Caki2 (cell line): ENCODE data around the gene LRRC8C. TPM values are rescaled to one million over a fixed set of nuclear protein-coding genes. Genes with fewer than 3 reads are reported as not detected.

ENCODE experiments used
- DNase-seq: peaks from one replicate; pipeline ENCODE4 v3.0.0-alpha.2; 2015; ENCODE audit warnings: low read depth
- in situ Hi-C: cut with HindIII; loops from 2 replicates; pipeline ENCODE4 v1.10.0; 2016; ENCODE audit warnings: low sequenced_read_pairs, low pct_unique_long_range_greater_than_20kb, mixed read lengths
- total RNA-seq: library from RNA; depleted of rRNA; stranded (reverse); fragments of >200 nt; shearing (Covaris generic); gene quantifications from 2 replicates; pipeline ENCODE4 v1.2.3, GENCODE V29; 2014; ENCODE audit warnings: low replicate concordance

Gene LRRC8C
- total RNA-seq, 1 experiment from 2014 or later: 2.3 TPM

GRCh38 chr1:89606227-89606980, 26.5 kb upstream of the LRRC8C start:
- DNase-seq: no peak

GRCh38 chr1:89607156-89607555, 25.8 kb upstream of the LRRC8C start:
- in situ Hi-C loops: no loop called here

More at GRCh38 chr1:89606227-89606980, 26.5 kb upstream of the LRRC8C start:
- in situ Hi-C loops: no loop called here

GRCh38 chr1:89607586-89608318, 25.2 kb upstream of the LRRC8C start:
- in situ Hi-C loops: no loop called here

More at GRCh38 chr1:89607156-89607555, 25.8 kb upstream of the LRRC8C start:
- no peak for DNase-seq

GRCh38 chr1:89608319-89608983, 24.5 kb upstream of the LRRC8C start:
- in situ Hi-C loops: no loop called here
- no peak for DNase-seq

More at GRCh38 chr1:89607586-89608318, 25.2 kb upstream of the LRRC8C start:
- no peak for DNase-seq

GRCh38 chr1:89608984-89609725, 23.8 kb upstream of the LRRC8C start:
- in situ Hi-C loops: no loop called here
- DNase-seq: no peak

GRCh38 chr1:89609781-89610456, 23.0 kb upstream of the LRRC8C start:
- in situ Hi-C loops: no loop called here
- no peak for DNase-seq

GRCh38 chr1:89610457-89611011, 22.4 kb upstream of the LRRC8C start:
- DNase-seq: no peak
- in situ Hi-C loops: no loop called here

- in situ Hi-C loops: no loop called here
- DNase-seq: no peak
Measured at GRCh38 chr1:89611721-89612120, 21.2 kb upstream of the LRRC8C start.

GRCh38 chr1:89613928-89614327, 19.0 kb upstream of the LRRC8C start:
- in situ Hi-C loops: no loop called here
- DNase-seq: no peak

- DNase-seq: no peak
- in situ Hi-C loops: no loop called here
Measured at GRCh38 chr1:89615676-89616598, 17.0 kb upstream of the LRRC8C start.

- no peak for DNase-seq
- in situ Hi-C loops: no loop called here
Measured at GRCh38 chr1:89616844-89617627, 15.9 kb upstream of the LRRC8C start.

- in situ Hi-C loops: no loop called here
- no peak for DNase-seq
Measured at GRCh38 chr1:89620664-89621063, 12.3 kb upstream of the LRRC8C start.

- in situ Hi-C loops: no loop called here
Measured at GRCh38 chr1:89622895-89623294, 10.0 kb upstream of the LRRC8C start.

GRCh38 chr1:89624314-89624713, 8.6 kb upstream of the LRRC8C start:
- DNase-seq: no peak
- in situ Hi-C loops: no loop called here

More at GRCh38 chr1:89622895-89623294, 10.0 kb upstream of the LRRC8C start:
- no peak for DNase-seq

GRCh38 chr1:89624715-89625323, 8.1 kb upstream of the LRRC8C start:
- no peak for DNase-seq
- in situ Hi-C loops: no loop called here

GRCh38 chr1:89627596-89627962, 5.3 kb upstream of the LRRC8C start:
- in situ Hi-C loops: no loop called here
- DNase-seq: no peak
